Activated naive CD4-positive, alpha-beta T cell treated with anti-CD3 and anti-CD28 coated beads, Interleukin-2, amount 50 U/mL, for 24 hours (primary cell): ENCODE results near the gene AFG3L2.
A peak's percentile ranks its signal among the peaks of the same experiment; 100 is the strongest.

Experiments
- H3K27ac Mint-ChIP-seq: one replicate; pipeline ENCODE4 v1.8.0; 2021; ENCODE audit warnings: mild to moderate bottlenecking, mixed read lengths
- H3K27me3 Mint-ChIP-seq: one replicate; pipeline ENCODE4 v1.8.0; 2021; ENCODE audit warnings: mixed read lengths
- H3K36me3 Mint-ChIP-seq: one replicate; pipeline ENCODE4 v1.8.0; 2021; ENCODE audit warnings: mixed read lengths
- H3K4me1 Mint-ChIP-seq: one replicate; pipeline ENCODE4 v1.8.0; 2021; ENCODE audit warnings: mixed read lengths
- H3K4me3 Mint-ChIP-seq: one replicate; pipeline ENCODE4 v1.8.0; 2021; ENCODE audit warnings: mild to moderate bottlenecking, mixed read lengths
- H3K9me3 Mint-ChIP-seq: one replicate; pipeline ENCODE4 v1.8.0; 2021; ENCODE audit warnings: mixed read lengths

Gene AFG3L2

GRCh38 chr18:12377556-12378197 is 650 bp upstream of the AFG3L2 start:
- H3K4me3 Mint-ChIP-seq: peak overlapping the region; percentile 95
- no peaks in the 10 kb centered on the region for H3K27me3 Mint-ChIP-seq
- no peaks in the 10 kb centered on the region for H3K9me3 Mint-ChIP-seq
- H3K36me3 Mint-ChIP-seq: peaks cover 5% of the 10 kb centered on the region
- peak overlapping the region; percentile 92 for H3K27ac Mint-ChIP-seq
- peaks cover 36% of the 10 kb centered on the region for H3K4me1 Mint-ChIP-seq

- peak overlapping the region; percentile 94 for H3K4me3 Mint-ChIP-seq
- H3K9me3 Mint-ChIP-seq: no peaks in the 10 kb centered on the region
- peaks cover 9% of the 10 kb centered on the region for H3K36me3 Mint-ChIP-seq
- H3K27me3 Mint-ChIP-seq: no peaks in the 10 kb centered on the region
- H3K27ac Mint-ChIP-seq: peak overlapping the region; percentile 91
- H3K4me1 Mint-ChIP-seq: peaks cover 48% of the 10 kb centered on the region
Observed at GRCh38 chr18:12376034-12376753, 833 bp downstream of the AFG3L2 start.

- no peaks in the 10 kb centered on the region for H3K9me3 Mint-ChIP-seq
- peaks cover 11% of the 10 kb centered on the region for H3K36me3 Mint-ChIP-seq
- H3K4me3 Mint-ChIP-seq: peak overlapping the region; percentile 78
- no peaks in the 10 kb centered on the region for H3K27me3 Mint-ChIP-seq
- peaks cover 53% of the 10 kb centered on the region for H3K4me1 Mint-ChIP-seq
- H3K27ac Mint-ChIP-seq: no peak overlapping the region
Observed at GRCh38 chr18:12374401-12374800, 2.6 kb downstream of the AFG3L2 start.

- Mint-ChIP-seq H3K27ac (no peak overlapping the region), H3K36me3 (peaks cover 13% of the 10 kb centered on the region), H3K4me1 (peaks cover 53% of the 10 kb centered on the region), H3K9me3 (no peaks in the 10 kb centered on the region), H3K27me3 (no peaks in the 10 kb centered on the region), H3K4me3 (no peak overlapping the region)
Observed at GRCh38 chr18:12373771-12374116, 3.3 kb downstream of the AFG3L2 start.

GRCh38 chr18:12373116-12373770 is 3.8 kb downstream of the AFG3L2 start:
- peaks cover 53% of the 10 kb centered on the region for H3K4me1 Mint-ChIP-seq
- H3K36me3 Mint-ChIP-seq: peaks cover 13% of the 10 kb centered on the region
- no peak overlapping the region for H3K4me3 Mint-ChIP-seq
- H3K27ac Mint-ChIP-seq: no peak overlapping the region
- no peaks in the 10 kb centered on the region for H3K9me3 Mint-ChIP-seq
- H3K27me3 Mint-ChIP-seq: no peaks in the 10 kb centered on the region

- Mint-ChIP-seq H3K27ac (no peak overlapping the region), H3K27me3 (no peaks in the 10 kb centered on the region), H3K36me3 (peaks cover 13% of the 10 kb centered on the region), H3K4me3 (no peak overlapping the region), H3K9me3 (no peaks in the 10 kb centered on the region), H3K4me1 (peaks cover 47% of the 10 kb centered on the region)
Observed at GRCh38 chr18:12372406-12372805, 4.6 kb downstream of the AFG3L2 start.

- no peak overlapping the region for H3K27ac Mint-ChIP-seq
- H3K4me1 Mint-ChIP-seq: peaks cover 49% of the 10 kb centered on the region
- H3K27me3 Mint-ChIP-seq: no peaks in the 10 kb centered on the region
- H3K36me3 Mint-ChIP-seq: peaks cover 18% of the 10 kb centered on the region
- no peaks in the 10 kb centered on the region for H3K9me3 Mint-ChIP-seq
- peak overlapping the region; percentile 39 for H3K4me3 Mint-ChIP-seq
Observed at GRCh38 chr18:12371590-12371989, 5.4 kb downstream of the AFG3L2 start.

- H3K27ac Mint-ChIP-seq: no peak overlapping the region
- no peak overlapping the region for H3K4me3 Mint-ChIP-seq
- H3K9me3 Mint-ChIP-seq: no peaks in the 10 kb centered on the region
- H3K36me3 Mint-ChIP-seq: peaks cover 17% of the 10 kb centered on the region
- H3K4me1 Mint-ChIP-seq: peaks cover 35% of the 10 kb centered on the region
- no peaks in the 10 kb centered on the region for H3K27me3 Mint-ChIP-seq
Observed at GRCh38 chr18:12369211-12369610, 7.8 kb downstream of the AFG3L2 start.

- Mint-ChIP-seq H3K27me3 (no peaks in the 10 kb centered on the region), H3K27ac (peak overlapping the region; percentile 32), H3K9me3 (no peaks in the 10 kb centered on the region), H3K36me3 (peaks cover 19% of the 10 kb centered on the region), H3K4me3 (no peak overlapping the region), H3K4me1 (peaks cover 17% of the 10 kb centered on the region)
Observed at GRCh38 chr18:12366784-12367183, 10.2 kb downstream of the AFG3L2 start.

- Mint-ChIP-seq H3K27me3 (no peaks in the 10 kb centered on the region), H3K27ac (no peak overlapping the region), H3K9me3 (no peaks in the 10 kb centered on the region), H3K4me1 (peaks cover 13% of the 10 kb centered on the region), H3K4me3 (no peak overlapping the region), H3K36me3 (peaks cover 19% of the 10 kb centered on the region)
Observed at GRCh38 chr18:12366379-12366778, 10.6 kb downstream of the AFG3L2 start.

- Mint-ChIP-seq H3K27me3 (no peaks in the 10 kb centered on the region), H3K4me1 (peaks cover 6% of the 10 kb centered on the region), H3K4me3 (no peak overlapping the region), H3K9me3 (no peaks in the 10 kb centered on the region), H3K27ac (no peak overlapping the region), H3K36me3 (peaks cover 24% of the 10 kb centered on the region)
Observed at GRCh38 chr18:12362473-12363174, 14.4 kb downstream of the AFG3L2 start.

GRCh38 chr18:12361770-12362378 is 15.2 kb downstream of the AFG3L2 start:
- Mint-ChIP-seq H3K9me3 (no peaks in the 10 kb centered on the region), H3K4me3 (no peak overlapping the region), H3K36me3 (peaks cover 19% of the 10 kb centered on the region), H3K4me1 (peaks cover 3% of the 10 kb centered on the region), H3K27ac (no peak overlapping the region), H3K27me3 (no peaks in the 10 kb centered on the region)

GRCh38 chr18:12359515-12359927 is 17.5 kb downstream of the AFG3L2 start:
- H3K36me3 Mint-ChIP-seq: peaks cover 19% of the 10 kb centered on the region
- no peaks in the 10 kb centered on the region for H3K9me3 Mint-ChIP-seq
- no peak overlapping the region for H3K4me3 Mint-ChIP-seq
- H3K27ac Mint-ChIP-seq: no peak overlapping the region
- no peaks in the 10 kb centered on the region for H3K27me3 Mint-ChIP-seq
- peaks cover 6% of the 10 kb centered on the region for H3K4me1 Mint-ChIP-seq

- Mint-ChIP-seq H3K9me3 (no peaks in the 10 kb centered on the region), H3K36me3 (peaks cover 16% of the 10 kb centered on the region), H3K4me3 (no peak overlapping the region), H3K27me3 (no peaks in the 10 kb centered on the region), H3K4me1 (peaks cover 3% of the 10 kb centered on the region), H3K27ac (no peak overlapping the region)
Observed at GRCh38 chr18:12352188-12352587, 24.8 kb downstream of the AFG3L2 start.

- no peaks in the 10 kb centered on the region for H3K27me3 Mint-ChIP-seq
- H3K4me1 Mint-ChIP-seq: no peaks in the 10 kb centered on the region
- no peak overlapping the region for H3K27ac Mint-ChIP-seq
- H3K36me3 Mint-ChIP-seq: peaks cover 22% of the 10 kb centered on the region
- no peaks in the 10 kb centered on the region for H3K9me3 Mint-ChIP-seq
- no peak overlapping the region for H3K4me3 Mint-ChIP-seq
Observed at GRCh38 chr18:12347895-12348294, 29.1 kb downstream of the AFG3L2 start.
